Erythroblast (primary cell): ENCODE results near the gene ILF2.

Experiments used
- GATA1 ChIP-seq: IDR thresholded peaks from 2 replicates; pipeline ENCODE4 v1.6.1; 2011; ENCODE audit warnings: low read depth, mild to moderate bottlenecking, control low read depth, low read length, moderate library complexity
- POLR2A ChIP-seq: IDR thresholded peaks from 2 replicates; pipeline ENCODE4 v1.6.1; 2011; ENCODE audit warnings: mild to moderate bottlenecking, low read length

- TF ChIP-seq POLR2A = no peak
- no peak for TF ChIP-seq GATA1
These were observed 11.6 kb downstream of the ILF2 start for GRCh38 chr1:153659175-153659534.
